PC-9 (cell line): Measurements from ENCODE around the gene NPEPL1. TPM values are rescaled to one million over a fixed set of nuclear protein-coding genes. Genes with fewer than 3 reads are reported as not detected.

Experiments used
- BruUV-seq: library from RNA; stranded (reverse); fragments of 400-500 nt; replicated peaks from 2 replicates; lab custom pipeline; 2021; lab: Mats Ljungman, UMichigan
- CTCF ChIA-PET: fragments of 300-600 bp; sonication (Branson Sonifier 250); formaldehyde crosslinking; loops from one replicate; lab custom pipeline; 2022; ENCODE audit warnings: antibody characterized with exemption; lab: Charles Lee
- POLR2A ChIA-PET: fragments of 300-600 bp; sonication (Branson Sonifier 250); formaldehyde crosslinking; loops from one replicate; lab custom pipeline; 2022; ENCODE audit warnings: antibody characterized with exemption; ENCODE audit not compliant: unreplicated experiment; lab: Charles Lee
- DNase-seq, 2 experiments: peaks; one replicate each; pipeline versions ENCODE4 v3.0.0 to v3.0.0-alpha.2; 2015 to 2022; ENCODE audit warnings: mixed read lengths in 1 of 2
- H2AFZ ChIP-seq: fragments of 200-600 bp; sonication (generic); 2 replicates; pipeline ENCODE4 v1.8.1; 2017; ENCODE audit warnings: antibody characterized with exemption
- H3F3A ChIP-seq: fragments of 200-600 bp; sonication (generic); 2 replicates; pipeline ENCODE4 v1.8.1; 2017; ENCODE audit warnings: antibody characterized with exemption, mild to moderate bottlenecking, low read depth; ENCODE audit not compliant: insufficient read depth
- H3K27ac ChIP-seq: fragments of 200-600 bp; sonication (generic); 2 replicates; pipeline ENCODE4 v1.6.1; 2016; ENCODE audit warnings: mixed run types
- H3K27me3 ChIP-seq: fragments of 200-600 bp; sonication (generic); 2 replicates; pipeline ENCODE4 v1.6.1; 2016; ENCODE audit warnings: low read depth, mixed run types; ENCODE audit not compliant: insufficient read depth
- H3K36me3 ChIP-seq: fragments of 200-600 bp; sonication (generic); 2 replicates; pipeline ENCODE4 v1.6.1; 2016; ENCODE audit warnings: low read depth, mixed run types
- H3K4me1 ChIP-seq: fragments of 200-600 bp; sonication (generic); replicated peaks from 2 replicates; pipeline ENCODE4 v1.6.1; 2016; ENCODE audit warnings: mixed run types; ENCODE audit not compliant: insufficient read depth
- H3K4me2 ChIP-seq: fragments of 200-600 bp; sonication (generic); 2 replicates; pipeline ENCODE4 v1.6.1; 2017; ENCODE audit warnings: mixed run types
- H3K4me3 ChIP-seq: fragments of 200-600 bp; sonication (generic); 2 replicates; pipeline ENCODE4 v1.6.1; 2016; ENCODE audit warnings: mixed run types
- H3K79me2 ChIP-seq: fragments of 200-600 bp; sonication (generic); 2 replicates; pipeline ENCODE4 v1.6.1; 2017; ENCODE audit warnings: low read depth, mixed run types
- H3K9me2 ChIP-seq: fragments of 200-600 bp; sonication (generic); 2 replicates; pipeline ENCODE4 v1.8.1; 2017; ENCODE audit warnings: mild to moderate bottlenecking; ENCODE audit not compliant: insufficient read depth
- H3K9me3 ChIP-seq: fragments of 200-600 bp; sonication (generic); 2 replicates; pipeline ENCODE4 v1.8.1; 2016; ENCODE audit warnings: low read depth; ENCODE audit not compliant: insufficient read depth
- H4K20me1 ChIP-seq: fragments of 200-600 bp; sonication (generic); 2 replicates; pipeline ENCODE4 v1.8.1; 2017; ENCODE audit not compliant: insufficient read depth
- CTCF ChIP-seq: fragments of 200-600 bp; sonication (generic); conservative IDR thresholded peaks from 2 replicates; pipeline ENCODE4 v1.6.1; 2017; ENCODE audit warnings: mixed run types, antibody characterized with exemption, mild to moderate bottlenecking, moderate library complexity
- EZH2 ChIP-seq: fragments of 200-600 bp; sonication (generic); IDR thresholded peaks from 2 replicates; pipeline ENCODE4 v1.8.0; 2017; ENCODE audit warnings: antibody characterized with exemption, low read depth
- intact Hi-C: fragments of 100-400 bp; cut with micrococcal nuclease; formaldehyde crosslinking; loops from one replicate; pipeline ENCODE4 v1.10.0; 2022; ENCODE audit not compliant: unreplicated experiment
- total RNA-seq: library from RNA; stranded (reverse); gene quantifications from 2 replicates; pipeline ENCODE4 v1.2.3, GENCODE V29; 2021

NPEPL1 gene
- total RNA-seq, 1 experiment from 2014 or later = 24.0 TPM

- Histone ChIP-seq H3K36me3 (peaks cover 18% of the 10 kb centered on the region), H4K20me1 (peaks cover 62% of the 10 kb centered on the region), H3K9me2 (no peaks in the 10 kb centered on the region), H3K9me3 (no peaks in the 10 kb centered on the region), H3K27ac (no peak overlapping the region), H3K4me2 (no peak overlapping the region), H3K79me2 (peaks cover 95% of the 10 kb centered on the region), H3K4me3 (no peak overlapping the region), H3F3A (peaks cover 12% of the 10 kb centered on the region), H3K27me3 (no peaks in the 10 kb centered on the region), H2AFZ (no peak overlapping the region), H3K4me1 (peaks cover 33% of the 10 kb centered on the region)
- no peak for TF ChIP-seq CTCF
- no peak for TF ChIP-seq EZH2
- no TSS peak for BruUV-seq
- ChIA-PET POLR2A (interaction anchor here (0.6 kb wide), 1 partner anchor 266 kb away, joined by 9 read pairs; the partner anchor contains the start of gene VAPB), CTCF (no interaction called here)
- DNase-seq = no peak
- intact Hi-C loops = loop anchor here (10.0 kb wide), 1 partner anchor 171 kb away; no protein-coding TSS in a partner anchor
Observed at GRCh38 chr20:58655328-58656107, 37.1 kb upstream of the NPEPL1 start.

- H3F3A ChIP-seq = peaks cover 7% of the 10 kb centered on the region; the same call in 1 of the 2 replicates
- peaks cover 26% of the 10 kb centered on the region for H3K36me3 ChIP-seq
- no peaks in the 10 kb centered on the region for H3K27me3 ChIP-seq
- H3K4me1 ChIP-seq = peaks cover 33% of the 10 kb centered on the region
- H3K9me3 ChIP-seq = no peaks in the 10 kb centered on the region
- peaks cover 99% of the 10 kb centered on the region for H3K79me2 ChIP-seq
- H3K4me2 ChIP-seq = no peak overlapping the region
- H3K27ac ChIP-seq = no peak overlapping the region
- no TSS peak for BruUV-seq
- intact Hi-C loops = loop anchor here (10.0 kb wide), 1 partner anchor 172 kb away; no protein-coding TSS in a partner anchor
- H3K4me3 ChIP-seq = no peak overlapping the region
- ChIA-PET POLR2A (interaction anchor here (0.7 kb wide), 1 partner anchor 162 kb away, joined by 7 read pairs; no protein-coding TSS in a partner anchor), CTCF (no interaction called here)
- TF ChIP-seq EZH2 (no peak), CTCF (no peak)
- DNase-seq = no peak
- no peak overlapping the region for H2AFZ ChIP-seq
- no peaks in the 10 kb centered on the region for H3K9me2 ChIP-seq
- H4K20me1 ChIP-seq = peaks cover 73% of the 10 kb centered on the region
Observed at GRCh38 chr20:58656831-58657230, 35.8 kb upstream of the NPEPL1 start.

- no peak overlapping the region for H3K4me2 ChIP-seq
- H3K9me2 ChIP-seq = no peaks in the 10 kb centered on the region
- ChIA-PET CTCF (no interaction called here), POLR2A (interaction anchor here (0.6 to 0.7 kb wide), 2 partner anchors 36 to 162 kb away, joined by 3 to 7 read pairs; no protein-coding TSS in a partner anchor)
- DNase-seq = no peak
- peaks cover 33% of the 10 kb centered on the region for H3K4me1 ChIP-seq
- no peak overlapping the region for H3K4me3 ChIP-seq
- TF ChIP-seq EZH2 (no peak), CTCF (no peak)
- H3K79me2 ChIP-seq = peaks cover 99% of the 10 kb centered on the region
- no peak overlapping the region for H3K27ac ChIP-seq
- intact Hi-C loops = loop anchor here (10.0 kb wide), 1 partner anchor 172 kb away; no protein-coding TSS in a partner anchor
- H3K27me3 ChIP-seq = no peaks in the 10 kb centered on the region
- no peaks in the 10 kb centered on the region for H3K9me3 ChIP-seq
- H3F3A ChIP-seq = peaks cover 7% of the 10 kb centered on the region; the same call in 1 of the 2 replicates
- no peak overlapping the region for H2AFZ ChIP-seq
- H3K36me3 ChIP-seq = peaks cover 26% of the 10 kb centered on the region
- peaks cover 78% of the 10 kb centered on the region for H4K20me1 ChIP-seq
- no TSS peak for BruUV-seq
Observed at GRCh38 chr20:58657262-58657661, 35.3 kb upstream of the NPEPL1 start.
